HepG2 (cell line): ENCODE results near the gene CBL. TPM values are rescaled to one million over a fixed set of nuclear protein-coding genes. Genes with fewer than 3 reads are reported as not detected.

Experiments
- DNMT1 ChIP-seq: sonication (generic); formaldehyde crosslinking; IDR thresholded peaks from 2 replicates; pipeline ENCODE4 v1.5.1; 2020; ENCODE audit warnings: mild to moderate bottlenecking, missing genetic modification reagents
- FOXP1 ChIP-seq, 2 experiments: fragments of 450-650 bp in 1 of 2; IDR thresholded peaks; 2 replicates each; pipeline ENCODE4 v1.6.1; 2017 to 2018; ENCODE audit warnings: antibody characterized with exemption in 1 of 2
- FOXP4 ChIP-seq: sonication (generic); formaldehyde crosslinking; IDR thresholded peaks from 2 replicates; pipeline ENCODE4 v1.4.0; 2020; ENCODE audit warnings: missing genetic modification reagents
- HHEX ChIP-seq: IDR thresholded peaks from 2 replicates; pipeline ENCODE4 v1.6.1; 2016; ENCODE audit warnings: control low read depth
- HMG20A ChIP-seq: IDR thresholded peaks from 2 replicates; pipeline ENCODE4 v1.6.1; 2016; ENCODE audit warnings: borderline replicate concordance
- HOXA9 ChIP-seq: sonication (generic); formaldehyde crosslinking; IDR thresholded peaks from 2 replicates; pipeline ENCODE4 v1.8.1; 2022; ENCODE audit warnings: missing genetic modification reagents, mild to moderate bottlenecking, moderate library complexity, borderline replicate concordance
- KDM6A ChIP-seq: IDR thresholded peaks from 2 replicates; pipeline ENCODE4 v1.6.1; 2016; ENCODE audit warnings: low read depth
- MEF2D ChIP-seq: sonication (generic); formaldehyde crosslinking; IDR thresholded peaks from 2 replicates; pipeline ENCODE4 v1.5.1; 2020; ENCODE audit warnings: mild to moderate bottlenecking, missing genetic modification reagents
- PAF1 ChIP-seq: IDR thresholded peaks from 2 replicates; pipeline ENCODE4 v1.6.1; 2016; ENCODE audit warnings: missing genetic modification reagents, missing compliant biosample characterization
- PBX2 ChIP-seq: IDR thresholded peaks from 2 replicates; pipeline ENCODE4 v1.6.1; 2016; ENCODE audit warnings: control low read depth
- PHF5A ChIP-seq: IDR thresholded peaks from one replicate; pipeline ENCODE4 v1.6.1; 2018; ENCODE audit warnings: low read depth, missing genetic modification reagents; ENCODE audit not compliant: unreplicated experiment
- SNAPC5 ChIP-seq: sonication (generic); formaldehyde crosslinking; IDR thresholded peaks from 2 replicates; pipeline ENCODE4 v1.8.1; 2023; ENCODE audit warnings: mild to moderate bottlenecking, missing genetic modification reagents, borderline replicate concordance
- ZFP36L1 ChIP-seq: sonication (generic); formaldehyde crosslinking; IDR thresholded peaks from 2 replicates; pipeline ENCODE4 v1.8.0; 2022; ENCODE audit warnings: mild to moderate bottlenecking, missing genetic modification reagents, moderate library complexity
- ZNF234 ChIP-seq: sonication (generic); formaldehyde crosslinking; conservative IDR thresholded peaks from 2 replicates; pipeline ENCODE4 v1.5.1; 2020; ENCODE audit warnings: mild to moderate bottlenecking, missing genetic modification reagents
- ZNF510 ChIP-seq: sonication (generic); formaldehyde crosslinking; IDR thresholded peaks from 2 replicates; pipeline ENCODE4 v1.4.0; 2020; ENCODE audit warnings: low read depth, mild to moderate bottlenecking, missing genetic modification reagents
- polyA plus RNA-seq, 8 experiments: library from polyadenylated mRNA; depleted of rRNA in 3 of 8; stranded (reverse) in 7 of 8; unstranded in 1 of 8; fragments of >200 nt; fragmentation: Illumina TruSeq in 4 of 8; extraction: Trizol in 4 of 8; gene quantifications; 2 replicates each; pipeline versions ENCODE4 v1.2.1 to v1.2.3, GENCODE V29; 2011 to 2016; ENCODE audit warnings: low read depth in 4 of 8, missing spikeins in 1 of 8, mixed read lengths in 1 of 8; ENCODE audit not compliant: insufficient read depth in 1 of 8
- total RNA-seq, 5 experiments: library from RNA; depleted of rRNA; stranded (reverse); fragments of >200 nt; fragmentation: Illumina TruSeq; extraction: Trizol; gene quantifications; 2 replicates each; pipeline ENCODE4 v1.2.3, GENCODE V29; 2016; ENCODE audit warnings: low read depth in 1 of 5
- TF ChIP-seq, protein P1 (sequence below): sonication (generic); formaldehyde crosslinking; IDR thresholded peaks from 2 replicates; pipeline ENCODE4 v1.4.0; 2020; ENCODE audit warnings: missing genetic modification reagents, mild to moderate bottlenecking, borderline replicate concordance
- TF ChIP-seq, protein P2 (sequence below): sonication (generic); formaldehyde crosslinking; IDR thresholded peaks from 2 replicates; pipeline ENCODE4 v1.8.1; 2023; ENCODE audit warnings: mild to moderate bottlenecking, moderate library complexity, missing genetic modification reagents
- TF ChIP-seq, protein P3 (sequence below): sonication (generic); formaldehyde crosslinking; IDR thresholded peaks from 2 replicates; pipeline ENCODE4 v1.9.0; 2021; ENCODE audit warnings: missing genetic modification reagents, mild to moderate bottlenecking, borderline replicate concordance
- TF ChIP-seq, protein P4 (sequence below): sonication (generic); formaldehyde crosslinking; conservative IDR thresholded peaks from 2 replicates; pipeline ENCODE4 v1.8.0; 2022; ENCODE audit warnings: low read depth, missing genetic modification reagents

CBL gene
- total and polyA plus RNA-seq, 2 of the 13 experiments (the other 11 are each of a cell fraction or from before 2014, with no cell fraction given): 6.6 to 7.4 TPM

DNA sequence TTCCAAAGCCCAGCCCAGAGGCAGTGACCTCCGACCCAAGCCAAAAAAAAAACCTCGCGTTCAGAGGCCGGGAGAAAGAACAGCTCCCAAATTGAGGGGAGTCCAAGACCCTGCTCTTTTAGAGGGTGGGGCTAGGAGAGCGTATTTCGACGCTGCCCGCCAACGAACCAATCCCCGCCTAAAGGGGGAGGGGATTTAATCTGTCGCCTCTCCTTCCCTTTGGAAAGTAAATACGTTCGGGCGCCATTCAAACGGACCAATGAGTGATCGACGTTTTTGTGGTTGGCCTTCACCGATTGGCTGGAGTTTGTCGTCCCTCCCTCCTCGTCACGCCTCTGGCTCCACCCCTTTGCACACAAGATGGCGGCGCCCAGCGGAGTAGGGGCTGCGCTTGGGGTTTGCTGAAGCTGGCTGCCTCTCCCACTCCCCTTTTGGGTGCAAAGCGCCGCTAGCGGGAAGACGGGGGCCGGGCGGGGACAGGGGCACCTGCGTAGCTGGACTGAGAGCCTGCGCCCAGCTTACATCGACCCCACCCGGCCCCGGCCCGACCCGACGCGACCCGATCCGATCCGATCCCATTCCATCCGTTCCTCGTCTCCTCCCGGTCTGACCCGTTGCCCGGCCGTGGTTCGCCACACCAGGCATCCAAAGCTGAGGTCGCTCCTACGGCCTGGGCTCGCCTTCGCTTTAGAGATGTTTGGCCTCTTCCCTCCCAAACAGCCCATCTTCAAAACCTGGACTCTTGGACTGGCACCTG lies 128.2 kb downstream of the CBL start, which contains the start of gene RNF26 (continued):
- TF ChIP-seq HHEX (CRISPR knock-in tag): no peak
- TF ChIP-seq, protein P1, sequence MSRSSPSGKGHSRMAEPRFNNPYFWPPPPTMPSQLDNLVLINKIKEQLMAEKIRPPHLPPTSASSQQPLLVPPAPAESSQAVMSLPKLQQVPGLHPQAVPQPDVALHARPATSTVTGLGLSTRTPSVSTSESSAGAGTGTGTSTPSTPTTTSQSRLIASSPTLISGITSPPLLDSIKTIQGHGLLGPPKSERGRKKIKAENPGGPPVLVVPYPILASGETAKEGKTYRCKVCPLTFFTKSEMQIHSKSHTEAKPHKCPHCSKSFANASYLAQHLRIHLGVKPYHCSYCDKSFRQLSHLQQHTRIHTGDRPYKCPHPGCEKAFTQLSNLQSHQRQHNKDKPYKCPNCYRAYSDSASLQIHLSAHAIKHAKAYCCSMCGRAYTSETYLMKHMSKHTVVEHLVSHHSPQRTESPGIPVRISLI (CRISPR knock-in tag): peak; percentile 84; the same call in 1 of the 2 replicates
- TF ChIP-seq ZNF510 (CRISPR knock-in tag): no peak
- no peak for TF ChIP-seq ZFP36L1 (CRISPR knock-in tag)
- no peak for TF ChIP-seq FOXP1 (IDR thresholded peaks at IDR 0.05)
- TF ChIP-seq FOXP1 (CRISPR knock-in tag; IDR thresholded peaks at IDR 0.05): no peak
- no peak for TF ChIP-seq MEF2D (CRISPR knock-in tag)
- TF ChIP-seq DNMT1 (CRISPR knock-in tag): no peak
- no peak for TF ChIP-seq HMG20A
- TF ChIP-seq, protein P2, sequence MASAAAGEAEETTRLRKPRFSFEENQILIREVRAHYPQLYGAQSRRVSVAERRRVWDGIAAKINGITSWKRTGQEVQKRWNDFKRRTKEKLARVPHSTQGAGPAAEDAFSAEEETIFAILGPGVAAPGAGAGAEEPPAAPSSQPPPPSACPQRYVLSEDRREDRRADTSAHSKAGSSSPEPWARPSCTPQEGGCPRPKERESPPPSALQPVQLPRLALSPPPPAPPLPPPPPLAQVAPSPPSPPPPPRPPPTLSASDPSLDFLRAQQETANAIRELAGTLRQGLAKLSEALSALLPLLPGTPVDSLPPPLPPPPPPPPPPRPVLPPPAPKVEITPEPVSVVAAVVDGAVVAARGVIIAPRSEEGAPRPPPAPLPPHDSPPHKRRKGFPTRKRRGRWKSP (CRISPR knock-in tag): no peak
- TF ChIP-seq PHF5A (CRISPR knock-in tag): no peak
- TF ChIP-seq SNAPC5: no peak
- TF ChIP-seq PAF1 (CRISPR knock-in tag): no peak
- TF ChIP-seq FOXP4 (CRISPR knock-in tag): peak; percentile 41; the same call in 1 of the 2 replicates
- TF ChIP-seq, protein P3, sequence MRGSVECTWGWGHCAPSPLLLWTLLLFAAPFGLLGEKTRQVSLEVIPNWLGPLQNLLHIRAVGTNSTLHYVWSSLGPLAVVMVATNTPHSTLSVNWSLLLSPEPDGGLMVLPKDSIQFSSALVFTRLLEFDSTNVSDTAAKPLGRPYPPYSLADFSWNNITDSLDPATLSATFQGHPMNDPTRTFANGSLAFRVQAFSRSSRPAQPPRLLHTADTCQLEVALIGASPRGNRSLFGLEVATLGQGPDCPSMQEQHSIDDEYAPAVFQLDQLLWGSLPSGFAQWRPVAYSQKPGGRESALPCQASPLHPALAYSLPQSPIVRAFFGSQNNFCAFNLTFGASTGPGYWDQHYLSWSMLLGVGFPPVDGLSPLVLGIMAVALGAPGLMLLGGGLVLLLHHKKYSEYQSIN (CRISPR knock-in tag): no peak
- TF ChIP-seq KDM6A (CRISPR knock-in tag): no peak
- TF ChIP-seq HOXA9 (CRISPR knock-in tag): no peak
- no peak for TF ChIP-seq PBX2 (CRISPR knock-in tag)
- TF ChIP-seq, protein P4, sequence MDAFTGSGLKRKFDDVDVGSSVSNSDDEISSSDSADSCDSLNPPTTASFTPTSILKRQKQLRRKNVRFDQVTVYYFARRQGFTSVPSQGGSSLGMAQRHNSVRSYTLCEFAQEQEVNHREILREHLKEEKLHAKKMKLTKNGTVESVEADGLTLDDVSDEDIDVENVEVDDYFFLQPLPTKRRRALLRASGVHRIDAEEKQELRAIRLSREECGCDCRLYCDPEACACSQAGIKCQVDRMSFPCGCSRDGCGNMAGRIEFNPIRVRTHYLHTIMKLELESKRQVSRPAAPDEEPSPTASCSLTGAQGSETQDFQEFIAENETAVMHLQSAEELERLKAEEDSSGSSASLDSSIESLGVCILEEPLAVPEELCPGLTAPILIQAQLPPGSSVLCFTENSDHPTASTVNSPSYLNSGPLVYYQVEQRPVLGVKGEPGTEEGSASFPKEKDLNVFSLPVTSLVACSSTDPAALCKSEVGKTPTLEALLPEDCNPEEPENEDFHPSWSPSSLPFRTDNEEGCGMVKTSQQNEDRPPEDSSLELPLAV (CRISPR knock-in tag): no peak
- no peak for TF ChIP-seq ZNF234
